Stimulated activated naive CD8-positive, alpha-beta T cell treated with anti-CD3 and anti-CD28 coated beads, Interleukin-15, amount 100 ng/mL, for 72 hours (primary cell): ENCODE measurements around the gene CDH3.

Source experiments
- ATAC-seq: fragments of 150-1000 bp; cut with Tn5 transposase; 2 replicates; pipeline ENCODE4 v1.10.0; 2021; ENCODE audit warnings: mild to moderate bottlenecking, moderate library complexity
- DNase-seq, 2 donors: peaks; one replicate each; pipeline ENCODE4 v3.0.0; 2021 to 2022
- H3K27ac Mint-ChIP-seq, 2 donors: one replicate each; pipeline ENCODE4 v1.8.0; 2022; ENCODE audit warnings: mild to moderate bottlenecking in 2 of 2, mixed read lengths in 2 of 2, moderate library complexity in 2 of 2
- H3K27me3 Mint-ChIP-seq: one replicate; pipeline ENCODE4 v1.8.0; 2022; ENCODE audit warnings: mixed read lengths
- H3K4me1 Mint-ChIP-seq: one replicate; pipeline ENCODE4 v1.8.0; 2022; ENCODE audit warnings: mild to moderate bottlenecking, mixed read lengths
- H3K4me3 Mint-ChIP-seq, 2 donors: one replicate each; pipeline ENCODE4 v1.8.0; 2022; ENCODE audit warnings: mild to moderate bottlenecking in 2 of 2, mixed read lengths in 2 of 2, moderate library complexity in 1 of 2
- H3K9me3 Mint-ChIP-seq, 2 donors: one replicate each; pipeline ENCODE4 v1.8.0; 2022; ENCODE audit warnings: mixed read lengths in 2 of 2

Gene CDH3

DNA sequence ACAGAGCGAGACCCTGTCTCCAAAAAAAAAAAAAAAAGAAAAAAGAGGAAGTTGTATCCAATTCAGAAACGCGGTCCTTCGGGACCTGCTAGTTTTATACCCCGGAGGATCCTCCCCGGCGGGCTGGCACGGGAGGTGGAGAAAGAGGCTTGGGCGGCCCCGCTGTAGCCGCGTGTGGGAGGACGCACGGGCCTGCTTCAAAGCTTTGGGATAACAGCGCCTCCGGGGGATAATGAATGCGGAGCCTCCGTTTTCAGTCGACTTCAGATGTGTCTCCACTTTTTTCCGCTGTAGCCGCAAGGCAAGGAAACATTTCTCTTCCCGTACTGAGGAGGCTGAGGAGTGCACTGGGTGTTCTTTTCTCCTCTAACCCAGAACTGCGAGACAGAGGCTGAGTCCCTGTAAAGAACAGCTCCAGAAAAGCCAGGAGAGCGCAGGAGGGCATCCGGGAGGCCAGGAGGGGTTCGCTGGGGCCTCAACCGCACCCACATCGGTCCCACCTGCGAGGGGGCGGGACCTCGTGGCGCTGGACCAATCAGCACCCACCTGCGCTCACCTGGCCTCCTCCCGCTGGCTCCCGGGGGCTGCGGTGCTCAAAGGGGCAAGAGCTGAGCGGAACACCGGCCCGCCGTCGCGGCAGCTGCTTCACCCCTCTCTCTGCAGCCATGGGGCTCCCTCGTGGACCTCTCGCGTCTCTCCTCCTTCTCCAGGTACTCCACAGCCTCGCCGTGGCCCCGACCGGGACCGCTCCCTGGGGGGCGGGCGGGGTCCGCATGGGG is at the start of gene CDH3:
Gene CDH3, plus strand, starts transcription at position 596 of the 779 bp plus-strand sequence. Its CDS starts 70 bp downstream, at position 666.
- Mint-ChIP-seq H3K4me3 (peak within 1 kb of the TSS; percentile 71 to 81), H3K27me3 (peaks cover 89% of the 10 kb centered on the region), H3K9me3 (no peaks in the 10 kb centered on the region), H3K4me1 (peaks cover 53% of the 10 kb centered on the region), H3K27ac (no peak within 1 kb of the TSS)
- ATAC-seq: peak; percentile 47
- peak; percentile 17 to 35 for DNase-seq

GRCh38 chr16:68596266-68596665 is 48.8 kb upstream of the CDH3 start:
- no peaks in the 10 kb centered on the region for H3K27me3 Mint-ChIP-seq
- no peak overlapping the region for H3K27ac Mint-ChIP-seq
- no peaks in the 10 kb centered on the region for H3K4me1 Mint-ChIP-seq
- H3K4me3 Mint-ChIP-seq: no peak overlapping the region
- peaks cover 11 to 12% of the 10 kb centered on the region in 2 donors for H3K9me3 Mint-ChIP-seq
- DNase-seq (no peak), ATAC-seq (no peak)

DNA sequence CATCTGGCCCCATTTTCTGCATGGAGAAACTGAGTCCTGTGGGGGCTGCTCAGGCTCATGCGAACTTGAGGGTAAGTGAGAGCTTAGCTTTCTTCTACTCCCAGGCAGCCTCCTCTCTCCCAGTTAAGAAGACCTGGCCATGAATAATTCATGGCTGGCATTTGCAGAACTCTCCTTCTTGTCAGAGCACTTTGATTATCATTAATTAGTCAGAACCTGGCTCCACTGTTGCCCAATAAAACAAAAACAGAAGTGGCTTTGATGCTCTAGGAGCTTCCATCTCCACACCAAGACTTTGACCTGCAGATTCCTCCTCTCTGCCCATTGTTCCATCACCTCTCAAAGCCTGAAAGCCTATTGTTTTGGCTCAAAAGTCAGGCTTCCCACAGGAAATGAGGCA is 45.5 kb upstream of the CDH3 start:
- Mint-ChIP-seq H3K9me3 (no peaks in the 10 kb centered on the region), H3K4me1 (no peaks in the 10 kb centered on the region), H3K4me3 (no peak overlapping the region), H3K27ac (no peak overlapping the region), H3K27me3 (no peaks in the 10 kb centered on the region)
- no peak for ATAC-seq
- no peak for DNase-seq

DNA sequence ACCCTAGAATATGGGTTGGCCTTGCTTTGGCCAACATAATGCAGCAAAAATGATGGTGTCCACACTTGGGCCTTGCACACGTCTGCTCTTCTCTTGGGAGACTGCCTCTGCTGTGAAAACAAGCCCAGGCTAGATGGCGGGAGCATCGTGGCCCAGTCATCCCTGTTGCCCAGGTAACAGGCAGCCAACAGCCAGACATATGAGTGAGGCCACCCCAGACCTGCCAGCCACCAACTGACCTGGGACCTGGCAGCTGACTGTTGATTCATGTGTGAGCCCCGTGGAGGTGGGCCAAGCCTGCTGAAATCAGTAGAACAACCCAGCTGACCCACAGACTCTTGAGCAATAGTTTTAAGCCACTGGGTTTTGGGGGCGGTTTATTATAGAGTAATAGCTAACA is 39.4 kb upstream of the CDH3 start:
- ATAC-seq: peak; percentile 59
- Mint-ChIP-seq H3K27me3 (no peaks in the 10 kb centered on the region), H3K9me3 (no peaks in the 10 kb centered on the region), H3K27ac (no peak overlapping the region), H3K4me3 (no peak overlapping the region), H3K4me1 (no peaks in the 10 kb centered on the region)
- no peak for DNase-seq

DNA sequence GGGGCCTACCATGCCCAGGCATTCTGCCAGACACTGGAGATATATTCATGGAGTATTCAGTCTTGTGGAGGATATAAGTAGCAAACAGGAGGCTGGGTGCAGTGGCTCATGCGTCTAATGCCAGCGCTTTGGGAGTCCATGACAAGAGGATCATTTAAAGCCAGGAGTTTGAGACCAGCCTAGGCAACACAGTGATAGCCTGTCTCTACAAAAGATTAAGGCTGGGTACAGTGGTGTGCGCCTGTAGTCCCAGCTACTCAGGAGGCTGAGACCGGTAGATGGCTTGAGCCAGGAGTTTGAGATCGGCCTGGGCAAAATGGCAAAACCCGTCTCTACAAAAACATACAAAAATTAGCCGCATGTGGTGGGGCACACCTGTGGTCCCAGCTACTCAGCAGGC is 37.7 kb upstream of the CDH3 start:
- Mint-ChIP-seq H3K9me3 (no peaks in the 10 kb centered on the region), H3K4me3 (no peak overlapping the region), H3K27me3 (no peaks in the 10 kb centered on the region), H3K27ac (no peak overlapping the region), H3K4me1 (no peaks in the 10 kb centered on the region)
- DNase-seq (no peak), ATAC-seq (peak; percentile 54)

DNA sequence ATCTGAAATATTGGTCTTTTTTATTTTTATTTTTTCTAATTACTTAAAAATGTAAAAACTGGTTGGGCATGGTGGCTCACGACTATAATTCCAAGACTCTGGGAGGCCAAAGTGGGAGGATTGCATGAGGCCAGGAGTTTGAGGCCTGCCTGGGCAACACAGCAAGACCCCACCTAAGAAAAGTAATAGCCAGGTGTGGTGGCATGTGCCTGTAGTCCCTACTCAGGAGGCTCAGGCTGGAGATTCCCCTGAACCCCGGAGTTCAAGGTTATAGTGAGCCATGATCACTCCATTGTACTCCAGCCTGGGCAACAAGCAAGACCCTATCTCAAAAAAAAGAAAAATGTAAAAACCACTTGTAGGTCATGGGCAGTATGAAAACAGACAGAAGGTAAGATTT is 36.8 kb upstream of the CDH3 start:
- Mint-ChIP-seq H3K27me3 (no peaks in the 10 kb centered on the region), H3K4me1 (no peaks in the 10 kb centered on the region), H3K27ac (no peak overlapping the region), H3K9me3 (peaks cover 1% of the 10 kb centered on the region in 2 donors), H3K4me3 (no peak overlapping the region)
- ATAC-seq (no peak), DNase-seq (no peak)

DNA sequence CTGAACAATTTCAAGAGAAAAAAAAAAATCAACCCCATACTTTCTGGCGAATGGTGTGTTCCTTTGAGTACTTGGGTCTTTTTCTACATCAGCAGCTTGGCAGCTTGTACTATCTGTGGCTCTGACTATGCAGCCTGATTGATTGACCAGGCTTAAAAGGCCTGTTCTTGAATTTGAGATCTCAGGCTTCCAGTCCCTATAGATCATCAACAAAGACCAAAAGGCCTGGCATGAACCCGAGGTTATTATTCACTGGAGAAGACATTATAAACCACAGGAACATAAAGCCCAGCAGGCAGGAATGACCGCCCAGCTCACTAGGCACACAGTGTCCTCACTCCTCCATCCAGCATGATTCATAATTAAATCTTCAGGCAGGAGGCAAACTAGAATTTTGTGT is 32.1 kb upstream of the CDH3 start:
- Mint-ChIP-seq H3K27ac (no peak overlapping the region), H3K4me1 (no peaks in the 10 kb centered on the region), H3K4me3 (no peak overlapping the region), H3K9me3 (peaks cover 7 to 12% of the 10 kb centered on the region in 2 donors), H3K27me3 (no peaks in the 10 kb centered on the region)
- ATAC-seq (no peak), DNase-seq (no peak)

GRCh38 chr16:68617734-68618133 is 27.4 kb upstream of the CDH3 start:
- no peaks in the 10 kb centered on the region for H3K27me3 Mint-ChIP-seq
- peak overlapping the region in 1 of 2 donors; percentile 38 for H3K27ac Mint-ChIP-seq
- no peak overlapping the region for H3K4me3 Mint-ChIP-seq
- ATAC-seq (no peak), DNase-seq (no peak)
- no peaks in the 10 kb centered on the region for H3K4me1 Mint-ChIP-seq
- H3K9me3 Mint-ChIP-seq: peaks cover 7 to 12% of the 10 kb centered on the region in 2 donors

GRCh38 chr16:68626557-68626956 is 18.6 kb upstream of the CDH3 start:
- no peak for ATAC-seq
- H3K9me3 Mint-ChIP-seq: no peaks in the 10 kb centered on the region
- H3K4me3 Mint-ChIP-seq: no peak overlapping the region
- H3K27ac Mint-ChIP-seq: no peak overlapping the region
- peaks cover 7% of the 10 kb centered on the region for H3K27me3 Mint-ChIP-seq
- peaks cover 6% of the 10 kb centered on the region for H3K4me1 Mint-ChIP-seq
- no peak for DNase-seq

GRCh38 chr16:68627951-68628425 is 17.1 kb upstream of the CDH3 start:
- Mint-ChIP-seq H3K27ac (no peak overlapping the region), H3K9me3 (no peaks in the 10 kb centered on the region), H3K4me3 (no peak overlapping the region), H3K27me3 (peaks cover 7% of the 10 kb centered on the region), H3K4me1 (peaks cover 6% of the 10 kb centered on the region)
- ATAC-seq (no peak), DNase-seq (no peak)

DNA sequence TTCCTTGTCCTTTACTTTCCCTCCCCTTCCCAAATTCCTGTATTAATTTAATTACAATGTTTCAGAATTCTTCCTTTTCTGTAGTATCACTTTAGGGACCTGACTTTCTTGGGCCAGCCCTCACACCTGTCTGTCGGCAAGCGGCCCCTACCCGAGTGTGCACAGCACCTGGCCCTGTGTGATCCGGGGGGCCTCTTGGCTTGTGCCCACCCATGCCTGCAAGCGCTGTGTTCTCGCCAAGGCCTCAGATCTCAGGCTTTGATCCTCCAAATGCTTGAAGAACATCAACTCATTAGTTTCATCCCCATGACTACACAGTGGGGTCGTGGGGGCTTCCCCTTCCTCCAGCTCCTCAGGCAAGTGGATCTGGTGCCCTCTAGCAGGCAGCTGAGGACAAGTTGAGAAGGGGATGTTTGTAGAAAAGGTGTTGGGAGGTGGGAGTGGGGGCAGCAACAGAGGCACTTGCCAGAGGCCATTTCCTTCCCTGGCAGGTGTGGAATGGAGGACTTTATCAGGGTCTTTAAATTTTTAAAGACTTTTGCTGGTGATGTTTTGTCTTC is 15.7 kb upstream of the CDH3 start:
- peak in 1 of 2 donors; percentile 17 for DNase-seq

DNA sequence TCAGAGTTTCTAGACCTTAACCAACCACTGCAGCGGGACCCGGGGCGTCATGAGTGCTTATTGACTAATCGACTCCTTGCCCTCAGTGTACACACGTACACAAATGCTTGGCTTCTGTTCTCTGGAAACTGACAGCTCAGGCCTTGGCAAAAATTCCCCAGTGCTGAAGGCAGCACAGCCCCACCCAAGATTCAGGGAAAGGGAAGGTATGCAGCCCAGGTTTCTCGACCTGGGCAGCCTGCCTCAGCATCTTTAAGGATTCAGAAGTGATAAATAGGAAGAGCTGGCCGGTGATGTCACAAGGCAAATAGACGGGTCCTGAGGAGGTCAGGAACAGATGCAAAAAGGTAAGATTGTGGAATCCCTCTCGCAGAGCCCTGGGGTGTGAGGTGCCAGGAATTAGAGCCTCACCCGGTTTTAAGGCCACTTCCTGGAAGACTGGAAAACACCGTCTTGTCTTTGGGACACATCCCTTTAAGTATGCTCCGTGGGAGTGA is 9.0 kb upstream of the CDH3 start:
- peaks cover 2% of the 10 kb centered on the region for H3K27me3 Mint-ChIP-seq
- DNase-seq (no peak), ATAC-seq (no peak)
- no peak overlapping the region for H3K4me3 Mint-ChIP-seq
- no peaks in the 10 kb centered on the region for H3K9me3 Mint-ChIP-seq
- H3K27ac Mint-ChIP-seq: peak overlapping the region in 1 of 2 donors; percentile 69
- peaks cover 4% of the 10 kb centered on the region for H3K4me1 Mint-ChIP-seq

More for the DNA sequence above, 15.7 kb upstream of the CDH3 start:
- H3K27me3 Mint-ChIP-seq: peaks cover 7% of the 10 kb centered on the region
- peak; percentile 68 for ATAC-seq
- H3K4me1 Mint-ChIP-seq: peaks cover 6% of the 10 kb centered on the region
- no peaks in the 10 kb centered on the region for H3K9me3 Mint-ChIP-seq
- no peak overlapping the region for H3K4me3 Mint-ChIP-seq
- no peak overlapping the region for H3K27ac Mint-ChIP-seq

DNA sequence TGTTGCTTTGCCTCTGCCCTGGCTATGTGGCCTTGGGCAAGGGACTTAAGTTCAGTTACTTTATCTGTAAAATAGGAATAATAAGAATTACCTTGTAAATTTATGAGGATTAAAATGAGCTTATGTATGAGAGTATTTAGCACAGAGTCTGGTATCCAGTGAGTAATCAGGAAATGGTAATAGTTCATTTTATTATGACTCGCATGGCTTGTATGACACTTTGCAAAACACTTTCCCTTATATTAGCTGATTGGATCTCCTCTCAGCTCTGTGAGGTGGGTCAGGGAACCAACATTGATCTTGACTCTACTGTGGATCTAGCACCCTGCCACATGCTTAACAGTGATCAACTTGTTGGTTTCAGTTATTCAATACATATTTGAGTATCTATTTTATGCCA is 8.3 kb upstream of the CDH3 start:
- H3K4me3 Mint-ChIP-seq: no peak overlapping the region
- no peaks in the 10 kb centered on the region for H3K9me3 Mint-ChIP-seq
- H3K27ac Mint-ChIP-seq: no peak overlapping the region
- H3K4me1 Mint-ChIP-seq: peaks cover 6% of the 10 kb centered on the region
- H3K27me3 Mint-ChIP-seq: peaks cover 9% of the 10 kb centered on the region
- DNase-seq (no peak), ATAC-seq (peak; percentile 82)

GRCh38 chr16:68640972-68641371 is 4.1 kb upstream of the CDH3 start:
- Mint-ChIP-seq H3K27me3 (peaks cover 50% of the 10 kb centered on the region), H3K4me1 (peaks cover 39% of the 10 kb centered on the region), H3K9me3 (no peaks in the 10 kb centered on the region), H3K4me3 (no peak overlapping the region), H3K27ac (no peak overlapping the region)
- ATAC-seq: peak; percentile 37
- no peak for DNase-seq

GRCh38 chr16:68642047-68642435 is 3.1 kb upstream of the CDH3 start:
- peaks cover 61% of the 10 kb centered on the region for H3K27me3 Mint-ChIP-seq
- ATAC-seq (no peak), DNase-seq (no peak)
- no peaks in the 10 kb centered on the region for H3K9me3 Mint-ChIP-seq
- peaks cover 47% of the 10 kb centered on the region for H3K4me1 Mint-ChIP-seq
- no peak overlapping the region for H3K27ac Mint-ChIP-seq
- peak overlapping the region; percentile 25 to 39 for H3K4me3 Mint-ChIP-seq

DNA sequence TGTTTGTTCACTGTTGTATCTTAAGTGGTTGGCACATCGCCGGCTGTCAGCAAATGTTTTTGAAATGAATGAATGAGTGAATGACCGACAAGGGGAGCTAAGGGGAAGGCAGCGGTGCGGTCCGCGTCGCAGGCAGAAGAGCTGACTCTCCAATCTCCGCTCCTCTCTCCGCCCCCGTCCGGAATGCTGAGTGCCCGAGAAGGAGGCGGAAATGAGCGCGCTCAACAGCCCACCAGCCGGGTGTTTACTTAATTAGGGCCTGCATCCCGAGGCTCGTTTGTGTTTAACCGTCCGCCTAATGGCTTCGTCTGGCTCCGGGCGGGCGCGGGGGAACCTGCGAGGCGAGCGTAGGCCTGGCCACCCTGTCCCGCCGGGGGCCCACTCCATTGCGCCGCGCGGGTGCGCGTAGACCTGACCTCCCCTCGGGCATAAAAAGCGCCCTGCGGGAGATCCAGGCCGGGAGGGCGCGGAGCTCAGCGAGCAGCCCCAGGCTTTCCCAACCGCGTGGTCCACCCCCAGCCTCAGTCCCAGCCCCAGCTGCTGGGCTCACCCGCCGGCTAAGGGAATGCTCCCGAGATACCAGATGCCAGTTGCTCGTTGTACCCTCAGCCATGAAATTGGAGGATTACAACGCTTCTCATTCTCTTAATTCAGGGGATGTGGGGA is 2.5 kb upstream of the CDH3 start:
- DNase-seq (peak in 1 of 2 donors; percentile 4), ATAC-seq (no peak)
- no peak overlapping the region for H3K27ac Mint-ChIP-seq
- peaks cover 50% of the 10 kb centered on the region for H3K4me1 Mint-ChIP-seq
- H3K27me3 Mint-ChIP-seq: peaks cover 66% of the 10 kb centered on the region
- H3K4me3 Mint-ChIP-seq: peak overlapping the region; percentile 33 to 45
- H3K9me3 Mint-ChIP-seq: no peaks in the 10 kb centered on the region
